Keratinocyte (primary cell): ENCODE data around the gene GABRD.

ENCODE experiments used
- CTCF ChIP-seq, 3 experiments: IDR thresholded peaks in 1 of 3; conservative IDR thresholded peaks in 1 of 3; optimal IDR thresholded peaks in 1 of 3; 2 replicates in 2 of 3; 3 replicates in 1 of 3; pipeline versions ENCODE3 to v1.5.1; 2011; ENCODE audit warnings: low read length in 3 of 3, mild to moderate bottlenecking in 3 of 3, moderate library complexity in 2 of 3, control low read depth in 1 of 3, inconsistent platforms in 1 of 3; ENCODE audit not compliant: insufficient read depth in 2 of 3; ENCODE audit errors: extremely low read depth in 1 of 3
- EZH2 ChIP-seq: IDR thresholded peaks from one replicate; pipeline ENCODE4 v1.6.1; 2012; ENCODE audit warnings: inconsistent platforms, mild to moderate bottlenecking, low read length, moderate library complexity

- TF ChIP-seq CTCF (optimal IDR thresholded peaks at IDR 0.05 in 1 of 3, IDR thresholded peaks at IDR 0.05 in 1 of 3, conservative IDR thresholded peaks at IDR 0.05 in 1 of 3; ENCODE audit: extremely low read depth in 1 of 3, insufficient read depth in 2 of 3, low read length in 3 of 3) (no peak), EZH2 (no peak)
These were observed 49.6 kb upstream of the GABRD start for GRCh38 chr1:1969505-1969900.
